GM18502 (cell line): ENCODE results near the gene CSPG4.

ENCODE experiments used
- ATAC-seq: cut with Tn5 transposase; IDR thresholded peaks from one replicate; pipeline ENCODE4 v1.9.1; 2021; ENCODE audit warnings: mild to moderate bottlenecking; ENCODE audit not compliant: unreplicated experiment, poor library complexity

Gene CSPG4

GRCh38 chr15:75675579-75676404 lies 36.9 kb downstream of the CSPG4 start:
- no peak for ATAC-seq

GRCh38 chr15:75674366-75674765 lies 38.3 kb downstream of the CSPG4 start:
- ATAC-seq: no peak

- no peak for ATAC-seq
Measured at GRCh38 chr15:75673426-75674235, 39.0 kb downstream of the CSPG4 start.

- no peak for ATAC-seq
Measured at GRCh38 chr15:75672646-75673425, 39.8 kb downstream of the CSPG4 start.

- ATAC-seq: no peak
Measured at GRCh38 chr15:75671730-75672602, 40.7 kb downstream of the CSPG4 start.

GRCh38 chr15:75669879-75670212 lies 42.8 kb downstream of the CSPG4 start:
- ATAC-seq: no peak

- no peak for ATAC-seq
Measured at GRCh38 chr15:75669191-75669878, 43.3 kb downstream of the CSPG4 start.

- no peak for ATAC-seq
Measured at GRCh38 chr15:75666823-75667501, 45.7 kb downstream of the CSPG4 start.

GRCh38 chr15:75663931-75664421 lies 48.7 kb downstream of the CSPG4 start:
- no peak for ATAC-seq

- no peak for ATAC-seq
Measured at GRCh38 chr15:75662823-75663519, 49.7 kb downstream of the CSPG4 start.

- ATAC-seq: no peak
Measured at GRCh38 chr15:75661756-75662140, 50.9 kb downstream of the CSPG4 start.

GRCh38 chr15:75661100-75661755 lies 51.4 kb downstream of the CSPG4 start:
- ATAC-seq: no peak

- ATAC-seq: no peak
Measured at GRCh38 chr15:75659928-75660645, 52.6 kb downstream of the CSPG4 start.

GRCh38 chr15:75659141-75659771 lies 53.4 kb downstream of the CSPG4 start:
- no peak for ATAC-seq

GRCh38 chr15:75656813-75657212 lies 55.8 kb downstream of the CSPG4 start:
- no peak for ATAC-seq

- no peak for ATAC-seq
Measured at GRCh38 chr15:75656331-75656730, 56.3 kb downstream of the CSPG4 start.
